ENCODE results near the gene EPB41L4B.

The EPB41L4B gene

GRCh38 chr9:109199676-109200075 is 121.2 kb downstream of the EPB41L4B start:
- no peak for DNase-seq (ENCODE audit: low read depth)

- no peak for DNase-seq (ENCODE audit: low read depth)
Observed at GRCh38 chr9:109198736-109199382, 122.0 kb downstream of the EPB41L4B start.

- no peak for DNase-seq (ENCODE audit: low read depth)
Observed at GRCh38 chr9:109193974-109194556, 126.8 kb downstream of the EPB41L4B start.

- DNase-seq (ENCODE audit: low read depth): no peak
Observed at GRCh38 chr9:109192732-109193361, 128.0 kb downstream of the EPB41L4B start.

GRCh38 chr9:109191746-109192145 is 129.1 kb downstream of the EPB41L4B start:
- no peak for DNase-seq (ENCODE audit: low read depth)

GRCh38 chr9:109190151-109190550 is 130.7 kb downstream of the EPB41L4B start:
- DNase-seq (ENCODE audit: low read depth): no peak

- no peak for DNase-seq (ENCODE audit: low read depth)
Observed at GRCh38 chr9:109186857-109187520, 133.9 kb downstream of the EPB41L4B start.

GRCh38 chr9:109182940-109183798 is 137.7 kb downstream of the EPB41L4B start:
- DNase-seq (ENCODE audit: low read depth): no peak

- no peak for DNase-seq (ENCODE audit: low read depth)
Observed at GRCh38 chr9:109182550-109182939, 138.3 kb downstream of the EPB41L4B start.

- DNase-seq (ENCODE audit: low read depth): no peak
Observed at GRCh38 chr9:109181284-109181683, 139.6 kb downstream of the EPB41L4B start.

- DNase-seq (ENCODE audit: low read depth): no peak
Observed at GRCh38 chr9:109179801-109180523, 140.9 kb downstream of the EPB41L4B start.

- DNase-seq (ENCODE audit: low read depth): no peak
Observed at GRCh38 chr9:109176963-109177362, 143.9 kb downstream of the EPB41L4B start.

GRCh38 chr9:109176386-109176785 is 144.5 kb downstream of the EPB41L4B start:
- DNase-seq (ENCODE audit: low read depth): no peak

GRCh38 chr9:109172935-109173334 is 147.9 kb downstream of the EPB41L4B start:
- no peak for DNase-seq (ENCODE audit: low read depth)

GRCh38 chr9:109171926-109172325 is 148.9 kb downstream of the EPB41L4B start:
- no peak for DNase-seq (ENCODE audit: low read depth)

- DNase-seq (ENCODE audit: low read depth): no peak
Observed at GRCh38 chr9:109168170-109168569, 152.7 kb downstream of the EPB41L4B start.

GRCh38 chr9:109167716-109168115 is 153.1 kb downstream of the EPB41L4B start:
- DNase-seq (ENCODE audit: low read depth): no peak

- no peak for DNase-seq (ENCODE audit: low read depth)
Observed at GRCh38 chr9:109166771-109167601, 153.9 kb downstream of the EPB41L4B start, which contains the start of gene FRRS1L. FRRS1L (minus strand) TSS chr9:109167249; CDS start chr9:109167138, 111 bp downstream.

GRCh38 chr9:109166171-109166770 is 154.6 kb downstream of the EPB41L4B start:
- no peak for DNase-seq (ENCODE audit: low read depth)

GRCh38 chr9:109164042-109164441 is 156.8 kb downstream of the EPB41L4B start:
- no peak for DNase-seq (ENCODE audit: low read depth)

Measured in T-helper 22 cell (primary cell).